ENCODE results near the gene MOGAT2. TPM values are rescaled to one million over a fixed set of nuclear protein-coding genes. Genes with fewer than 3 reads are reported as not detected.

MOGAT2 gene
- total RNA-seq, 1 experiment from 2014 or later, result 0.12 TPM

DNA sequence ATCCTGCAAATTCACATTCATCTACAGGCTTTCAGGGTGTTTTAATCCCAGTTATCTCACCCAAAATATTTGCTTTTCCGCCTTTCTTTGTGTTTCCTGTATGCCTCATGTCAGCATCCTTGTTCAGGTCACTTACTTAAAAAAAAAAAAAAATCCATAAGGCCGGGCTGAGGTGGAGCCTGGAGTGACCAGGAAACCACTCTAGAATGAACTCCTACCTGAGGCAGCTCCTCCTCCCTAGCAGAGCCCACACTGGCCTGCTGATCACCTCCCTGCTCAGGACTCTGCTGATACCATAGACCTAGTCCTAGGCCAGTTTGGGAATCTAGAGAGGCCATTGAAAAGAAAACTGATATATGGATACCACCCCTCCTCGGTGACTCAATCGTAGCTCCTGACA, 42.2 kb downstream of the MOGAT2 start:
- Histone ChIP-seq H3K4me2 (ENCODE audit: low read length) (no peak overlapping the region), H3K9me3 (ENCODE audit: control insufficient read depth in 1 of 2, insufficient read depth in 1 of 2, low read depth in 1 of 2, low read length in 2 of 2) (no peaks in the 10 kb centered on the region), H3K27ac (ENCODE audit: low read depth, low read length) (no peak overlapping the region), H3K9ac (ENCODE audit: low read length) (no peak overlapping the region), H3K4me3 (replicated peaks in 1 of 2; ENCODE audit: low read depth in 1 of 2, low read length in 2 of 2) (no peak overlapping the region), H3K27me3 (ENCODE audit: insufficient read depth, low read length) (no peaks in the 10 kb centered on the region), H3K79me2 (ENCODE audit: insufficient read depth, low read length) (no peaks in the 10 kb centered on the region), H3K36me3 (ENCODE audit: control insufficient read depth in 1 of 2, insufficient read depth in 2 of 2, low read length in 2 of 2) (no peaks in the 10 kb centered on the region), H4K20me1 (ENCODE audit: insufficient read depth) (no peaks in the 10 kb centered on the region), H2AFZ (ENCODE audit: low read depth, low read length, poor library complexity, severe bottlenecking) (no peak overlapping the region), H3K4me1 (ENCODE audit: control insufficient read depth in 1 of 2, insufficient read depth in 2 of 2, low read length in 2 of 2) (no peaks in the 10 kb centered on the region), H3K9me2 (ENCODE audit: insufficient read depth) (no peaks in the 10 kb centered on the region)
- ATAC-seq (no peak), DNase-seq (ENCODE audit: low read depth, low spot score) (no peak)
- intact Hi-C loops (cut with micrococcal nuclease), result no loop called here
- BruUV-seq (replicated peaks), result no TSS peak
- no peak for TF ChIP-seq FOSL1 (IDR thresholded peaks at IDR 0.05; ENCODE audit: low read depth)
- TF ChIP-seq SRF (IDR thresholded peaks at IDR 0.05; ENCODE audit: low read depth), result no peak
- TF ChIP-seq, protein P1, sequence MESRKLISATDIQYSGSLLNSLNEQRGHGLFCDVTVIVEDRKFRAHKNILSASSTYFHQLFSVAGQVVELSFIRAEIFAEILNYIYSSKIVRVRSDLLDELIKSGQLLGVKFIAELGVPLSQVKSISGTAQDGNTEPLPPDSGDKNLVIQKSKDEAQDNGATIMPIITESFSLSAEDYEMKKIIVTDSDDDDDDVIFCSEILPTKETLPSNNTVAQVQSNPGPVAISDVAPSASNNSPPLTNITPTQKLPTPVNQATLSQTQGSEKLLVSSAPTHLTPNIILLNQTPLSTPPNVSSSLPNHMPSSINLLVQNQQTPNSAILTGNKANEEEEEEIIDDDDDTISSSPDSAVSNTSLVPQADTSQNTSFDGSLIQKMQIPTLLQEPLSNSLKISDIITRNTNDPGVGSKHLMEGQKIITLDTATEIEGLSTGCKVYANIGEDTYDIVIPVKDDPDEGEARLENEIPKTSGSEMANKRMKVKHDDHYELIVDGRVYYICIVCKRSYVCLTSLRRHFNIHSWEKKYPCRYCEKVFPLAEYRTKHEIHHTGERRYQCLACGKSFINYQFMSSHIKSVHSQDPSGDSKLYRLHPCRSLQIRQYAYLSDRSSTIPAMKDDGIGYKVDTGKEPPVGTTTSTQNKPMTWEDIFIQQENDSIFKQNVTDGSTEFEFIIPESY (IDR thresholded peaks at IDR 0.05; ENCODE audit: extremely low read depth, insufficient replicate concordance, low read length), result no peak
- no peak for TF ChIP-seq TCF7L2 (IDR thresholded peaks at IDR 0.05; ENCODE audit: borderline replicate concordance, extremely low read depth, insufficient read depth, insufficient read length)
- TF ChIP-seq ZNF274 (IDR thresholded peaks at IDR 0.05; ENCODE audit: low read depth, low read length), result no peak
- TF ChIP-seq CBX3 (IDR thresholded peaks at IDR 0.05; ENCODE audit: low read depth), result no peak
- TF ChIP-seq POLR2AphosphoS5 (IDR thresholded peaks at IDR 0.05; ENCODE audit: low read depth, low read length), result no peak
- TF ChIP-seq MAX (IDR thresholded peaks at IDR 0.05), result no peak
- TF ChIP-seq ATF3 (IDR thresholded peaks at IDR 0.05), result no peak
- no peak for TF ChIP-seq EZH2phosphoT487 (IDR thresholded peaks at IDR 0.05; ENCODE audit: borderline replicate concordance)
- ChIA-PET POLR2A (no interaction called here), RAD21 (ENCODE audit: low non-redundant PET in 1 of 2, low total read pairs in 2 of 2, uncharacterized antibody in 2 of 2, unreplicated experiment in 2 of 2) (no interaction called here), CTCF (no interaction called here)
